IgD-negative memory B cell (primary cell): Measurements from ENCODE around the gene TBC1D10B. TPM values are rescaled to one million over a fixed set of nuclear protein-coding genes. Genes with fewer than 3 reads are reported as not detected.

Experiments
- H3K27ac Mint-ChIP-seq, 3 donors: one replicate each; pipeline ENCODE4 v1.8.0; 2020 to 2022; ENCODE audit warnings: mild to moderate bottlenecking in 3 of 3, mixed read lengths in 3 of 3, moderate library complexity in 1 of 3
- H3K27me3 Mint-ChIP-seq: one replicate; pipeline ENCODE4 v1.8.0; 2021; ENCODE audit warnings: mixed read lengths
- H3K36me3 Mint-ChIP-seq: one replicate; pipeline ENCODE4 v1.8.0; 2020; ENCODE audit warnings: mild to moderate bottlenecking, mixed read lengths
- H3K4me1 Mint-ChIP-seq, 3 donors: one replicate each; pipeline ENCODE4 v1.8.0; 2020 to 2022; ENCODE audit warnings: mixed read lengths in 3 of 3, mild to moderate bottlenecking in 1 of 3
- H3K4me3 Mint-ChIP-seq, 4 donors: one replicate each; pipeline ENCODE4 v1.8.0; 2020 to 2022; ENCODE audit warnings: mild to moderate bottlenecking in 4 of 4, mixed read lengths in 4 of 4, moderate library complexity in 3 of 4
- H3K9me3 Mint-ChIP-seq, 3 donors: one replicate each; pipeline ENCODE4 v1.8.0; 2020 to 2021; ENCODE audit warnings: mixed read lengths in 3 of 3, mild to moderate bottlenecking in 1 of 3
- polyA plus RNA-seq: library from polyadenylated mRNA; unstranded; fragments of 300-500 nt; fragmentation: Illumina TruSeq; gene quantifications from one replicate; pipeline ENCODE4 v1.2.3, GENCODE V29; 2021

Gene TBC1D10B, protein sequence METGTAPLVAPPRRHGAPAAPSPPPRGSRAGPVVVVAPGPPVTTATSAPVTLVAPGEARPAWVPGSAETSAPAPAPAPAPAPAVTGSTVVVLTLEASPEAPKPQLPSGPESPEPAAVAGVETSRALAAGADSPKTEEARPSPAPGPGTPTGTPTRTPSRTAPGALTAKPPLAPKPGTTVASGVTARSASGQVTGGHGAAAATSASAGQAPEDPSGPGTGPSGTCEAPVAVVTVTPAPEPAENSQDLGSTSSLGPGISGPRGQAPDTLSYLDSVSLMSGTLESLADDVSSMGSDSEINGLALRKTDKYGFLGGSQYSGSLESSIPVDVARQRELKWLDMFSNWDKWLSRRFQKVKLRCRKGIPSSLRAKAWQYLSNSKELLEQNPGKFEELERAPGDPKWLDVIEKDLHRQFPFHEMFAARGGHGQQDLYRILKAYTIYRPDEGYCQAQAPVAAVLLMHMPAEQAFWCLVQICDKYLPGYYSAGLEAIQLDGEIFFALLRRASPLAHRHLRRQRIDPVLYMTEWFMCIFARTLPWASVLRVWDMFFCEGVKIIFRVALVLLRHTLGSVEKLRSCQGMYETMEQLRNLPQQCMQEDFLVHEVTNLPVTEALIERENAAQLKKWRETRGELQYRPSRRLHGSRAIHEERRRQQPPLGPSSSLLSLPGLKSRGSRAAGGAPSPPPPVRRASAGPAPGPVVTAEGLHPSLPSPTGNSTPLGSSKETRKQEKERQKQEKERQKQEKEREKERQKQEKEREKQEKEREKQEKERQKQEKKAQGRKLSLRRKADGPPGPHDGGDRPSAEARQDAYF
- polyA plus RNA-seq: 11.3 TPM

DNA sequence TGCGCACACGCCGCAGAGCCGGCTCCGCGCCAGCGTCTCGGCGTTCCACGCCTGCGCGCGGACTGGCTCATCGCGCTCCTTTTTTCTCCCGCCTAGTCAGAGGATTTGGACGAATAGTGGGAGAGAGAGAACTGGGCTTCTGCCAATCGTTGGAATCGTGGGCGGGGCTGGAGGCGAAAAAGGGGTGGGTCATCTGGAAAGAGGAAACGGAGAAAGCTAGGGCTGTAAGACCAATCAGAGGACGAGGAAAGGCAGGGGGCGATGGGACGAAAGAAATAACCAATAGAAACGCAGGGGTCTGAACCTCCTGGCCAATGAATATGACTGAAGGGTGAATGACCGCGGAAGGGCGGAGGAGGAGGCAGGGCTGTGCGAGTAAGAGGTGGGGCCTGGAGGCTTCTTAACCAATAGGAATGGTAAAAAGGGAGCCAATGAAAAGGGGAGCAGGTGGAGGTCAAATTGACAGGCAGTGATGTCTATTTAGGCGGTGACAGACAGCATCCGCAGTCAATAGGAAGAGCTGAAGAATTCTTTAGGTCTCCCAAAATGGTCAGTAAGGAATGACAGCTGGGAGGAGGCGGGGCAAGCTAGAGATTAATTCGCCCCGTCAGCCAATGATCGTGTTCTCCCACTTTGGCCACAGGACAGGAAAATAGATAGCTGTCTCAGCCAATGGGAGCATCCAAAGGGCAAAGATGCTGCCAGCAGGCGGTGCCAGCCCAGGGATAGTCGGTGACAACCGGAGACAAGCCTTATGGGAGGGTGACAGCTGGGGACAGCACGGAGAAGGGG, at the start of gene TBC1D10B:
TBC1D10B (minus strand) TSS at position 39 of the 792 bp plus-strand sequence. CDS start 311 bp downstream, outside the sequence.
- H3K27me3 Mint-ChIP-seq: no peaks in the 10 kb centered on the region
- peak within 1 kb of the TSS; percentile 57 to 96 (median 78) for H3K27ac Mint-ChIP-seq
- H3K4me3 Mint-ChIP-seq: peak within 1 kb of the TSS; percentile 83 to 95 (median 88)
- no peaks in the 10 kb centered on the region for H3K9me3 Mint-ChIP-seq
- H3K4me1 Mint-ChIP-seq: peaks cover 12 to 41% (median 38%) of the 10 kb centered on the region in 3 donors
- peaks cover 1% of the 10 kb centered on the region for H3K36me3 Mint-ChIP-seq

DNA sequence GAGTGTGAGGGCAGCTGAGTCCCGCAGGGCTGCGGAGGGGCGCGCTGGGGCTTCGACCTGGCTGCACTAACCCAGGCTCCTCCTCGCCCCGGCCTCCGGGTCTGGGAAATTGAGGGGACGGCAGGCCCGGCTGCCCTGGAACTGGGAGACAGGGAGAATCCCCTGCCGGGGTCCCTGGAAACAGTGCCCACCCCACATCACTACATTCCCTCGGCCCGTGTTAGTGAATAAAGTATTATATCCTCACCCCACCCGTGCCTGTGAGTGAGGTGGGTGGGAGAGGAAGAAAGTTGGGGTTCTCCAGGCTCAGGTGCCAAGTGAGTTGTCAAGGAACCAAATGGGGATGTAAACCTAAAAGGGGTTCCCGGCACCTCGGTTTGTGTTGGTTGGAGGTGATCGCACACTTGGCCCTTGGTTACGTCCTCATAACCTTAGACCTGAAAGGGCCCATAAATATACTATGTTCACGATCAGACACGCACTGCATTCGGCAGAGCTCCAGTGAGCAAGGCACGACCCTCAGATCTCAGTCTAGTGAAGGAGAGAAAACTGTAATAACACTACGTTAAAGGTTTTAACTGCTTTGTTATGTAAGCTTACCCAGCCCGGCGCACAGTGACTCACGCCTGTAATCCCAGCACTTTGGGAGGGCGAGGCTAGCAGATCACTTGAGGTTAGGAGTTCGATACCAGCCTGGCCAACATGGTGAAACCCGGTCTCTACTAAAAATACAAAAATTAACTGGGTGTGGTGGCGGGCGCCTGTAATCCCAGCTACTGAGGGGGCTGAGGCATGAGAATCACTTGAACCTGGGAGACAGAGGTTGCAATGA, 48.3 kb upstream of the TBC1D10B start:
- peaks cover 6% of the 10 kb centered on the region for H3K36me3 Mint-ChIP-seq
- no peaks in the 10 kb centered on the region for H3K9me3 Mint-ChIP-seq
- peaks cover 7 to 11% (median 10%) of the 10 kb centered on the region in 3 donors for H3K4me1 Mint-ChIP-seq
- H3K4me3 Mint-ChIP-seq: peak overlapping the region; percentile 74 to 87 (median 78)
- peak overlapping the region; percentile 80 to 92 (median 82) for H3K27ac Mint-ChIP-seq
- H3K27me3 Mint-ChIP-seq: no peaks in the 10 kb centered on the region

- Mint-ChIP-seq H3K4me3 (peak overlapping the region; percentile 74 to 87 (median 80)), H3K27me3 (no peaks in the 10 kb centered on the region), H3K27ac (peak overlapping the region in 2 of 3 donors; percentile 86 to 92), H3K36me3 (peaks cover 6% of the 10 kb centered on the region), H3K9me3 (no peaks in the 10 kb centered on the region), H3K4me1 (peaks cover 7 to 11% (median 10%) of the 10 kb centered on the region in 3 donors)
Observed at GRCh38 chr16:30417529-30418349, 47.4 kb upstream of the TBC1D10B start.

DNA sequence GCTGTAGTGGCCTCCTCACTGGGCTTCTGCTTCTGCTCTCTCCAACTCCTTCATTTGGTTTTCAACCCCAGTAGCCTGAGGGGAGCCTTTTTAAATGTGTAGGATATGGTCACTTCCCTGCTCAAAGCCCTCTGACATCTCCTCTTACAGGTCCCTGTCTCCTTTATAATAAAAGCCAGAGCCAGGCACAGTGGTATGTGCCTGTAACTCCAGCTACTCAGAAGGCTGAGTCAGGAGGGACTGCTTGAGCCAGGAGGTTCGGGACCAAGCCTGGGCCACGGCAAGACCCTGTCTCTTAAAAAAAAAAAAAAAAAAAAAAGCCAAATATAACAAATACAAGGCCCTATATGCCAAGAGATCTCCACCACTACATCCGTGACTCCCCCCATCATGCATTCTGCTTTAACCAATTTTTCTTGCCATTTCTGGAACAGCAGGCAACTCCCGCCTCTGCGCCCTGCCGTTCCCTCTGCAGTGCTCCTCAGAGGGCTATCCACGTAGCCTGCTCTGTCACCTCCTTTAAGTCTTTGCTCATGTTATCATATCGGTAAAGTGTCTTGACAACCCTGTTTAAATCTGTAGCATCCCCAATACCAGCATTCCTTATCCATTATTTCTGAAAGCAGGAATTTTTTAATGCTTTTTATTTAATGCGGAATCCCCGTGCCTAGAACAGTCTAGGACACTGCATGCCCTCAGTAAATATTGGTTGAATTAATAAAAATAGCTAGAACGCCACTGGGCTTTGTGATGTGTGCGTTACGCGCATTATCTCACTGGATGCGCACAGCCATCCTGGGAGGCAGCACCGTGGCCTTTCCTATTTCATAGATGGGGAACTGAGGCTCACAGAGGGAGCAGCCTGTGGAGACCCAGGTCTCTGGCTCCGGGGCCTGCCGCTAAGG, 46.6 kb upstream of the TBC1D10B start:
- Mint-ChIP-seq H3K9me3 (no peaks in the 10 kb centered on the region), H3K27me3 (no peaks in the 10 kb centered on the region), H3K4me1 (peaks cover 7 to 11% (median 10%) of the 10 kb centered on the region in 3 donors), H3K27ac (peak overlapping the region in 2 of 3 donors; percentile 6 to 60), H3K4me3 (peak overlapping the region; percentile 65 to 87 (median 70)), H3K36me3 (peaks cover 6% of the 10 kb centered on the region)

DNA sequence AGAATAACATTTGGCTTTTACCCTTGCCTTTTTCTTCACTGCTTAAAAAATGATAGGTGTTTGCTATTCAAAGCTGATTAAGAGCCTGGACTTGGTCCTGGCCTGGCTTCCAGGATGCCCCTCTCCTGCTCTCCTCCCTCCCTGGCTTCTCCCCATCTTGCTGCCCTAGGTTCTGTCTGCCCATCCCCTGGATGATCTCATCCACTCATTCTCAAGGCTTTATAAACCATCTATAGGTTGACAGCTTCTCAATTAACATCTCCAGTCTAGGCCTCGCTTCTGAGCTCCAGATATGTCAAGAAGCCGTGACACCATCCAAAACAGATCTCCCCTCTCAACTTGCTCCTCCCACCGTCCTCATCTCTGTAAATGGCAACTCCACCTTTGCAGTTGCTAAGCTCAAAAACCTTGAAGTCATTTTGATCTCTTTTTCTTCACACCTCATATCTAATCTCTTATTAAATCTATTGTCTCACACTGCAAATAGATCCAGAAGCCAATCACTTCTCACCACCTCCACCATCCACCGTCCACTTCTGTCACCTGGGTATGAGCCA, 45.8 kb upstream of the TBC1D10B start:
- Mint-ChIP-seq H3K27me3 (no peaks in the 10 kb centered on the region), H3K4me3 (no peak overlapping the region), H3K4me1 (peaks cover 5 to 11% (median 10%) of the 10 kb centered on the region in 3 donors), H3K9me3 (no peaks in the 10 kb centered on the region), H3K36me3 (peaks cover 4% of the 10 kb centered on the region), H3K27ac (peak overlapping the region in 1 of 3 donors; percentile 6)

DNA sequence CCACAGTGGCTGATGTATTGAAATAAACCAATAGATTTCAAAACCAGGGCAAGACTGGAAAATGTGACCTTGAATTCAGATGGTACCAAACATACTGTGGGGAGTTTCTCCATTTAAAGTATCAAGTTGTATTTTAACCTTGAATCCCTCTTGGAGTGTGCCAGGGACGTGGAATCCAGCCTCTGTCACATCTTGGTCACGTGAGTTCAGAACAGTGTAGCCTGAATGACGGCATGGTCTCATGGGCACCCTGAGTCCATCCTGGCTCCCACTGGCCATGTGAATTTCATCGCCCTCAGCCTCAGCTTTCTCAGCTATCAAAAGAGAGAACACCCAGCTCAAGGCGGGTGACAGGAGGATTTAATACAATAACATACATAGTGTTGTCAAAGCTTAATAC, 43.9 kb upstream of the TBC1D10B start:
- H3K27ac Mint-ChIP-seq: no peak overlapping the region
- H3K4me3 Mint-ChIP-seq: peak overlapping the region in 1 of 4 donors; percentile 22

DNA sequence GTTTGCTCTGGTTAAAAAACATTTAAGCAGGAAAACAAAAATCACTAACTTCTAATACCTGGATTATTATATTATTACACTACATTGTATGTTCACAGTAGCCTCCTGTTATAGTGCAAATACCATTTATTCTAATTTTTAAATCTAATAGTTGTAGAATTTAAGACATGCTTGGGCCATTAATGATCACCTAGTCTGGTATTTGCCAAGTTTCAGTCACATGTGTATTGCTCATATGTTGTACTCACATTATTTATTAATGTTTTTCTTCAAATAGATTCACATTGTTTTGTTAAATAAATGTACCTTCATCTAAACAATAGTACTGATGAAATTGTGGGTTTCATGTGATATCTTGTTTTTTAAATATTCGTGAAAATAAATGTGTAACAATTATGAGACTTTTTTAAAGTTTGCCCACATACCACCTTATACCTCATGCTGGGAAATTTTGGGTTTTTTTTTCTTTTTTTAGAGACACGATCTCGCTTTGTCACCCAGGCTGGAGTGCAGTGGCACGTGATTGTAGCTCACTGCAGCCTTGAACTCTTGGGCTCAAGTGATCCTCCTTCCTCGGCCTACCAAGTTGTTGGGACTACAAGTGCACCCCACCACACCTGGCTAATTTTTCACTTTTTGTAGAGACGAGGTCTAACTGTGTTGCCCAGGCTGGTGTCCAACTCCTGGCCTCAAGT, 43.0 kb upstream of the TBC1D10B start:
- Mint-ChIP-seq H3K27ac (no peak overlapping the region), H3K9me3 (no peaks in the 10 kb centered on the region), H3K4me3 (peak overlapping the region in 1 of 4 donors; percentile 22)

More for the DNA sequence above, 43.9 kb upstream of the TBC1D10B start:
- Mint-ChIP-seq H3K9me3 (no peaks in the 10 kb centered on the region), H3K4me1 (peaks cover 9 to 16% (median 11%) of the 10 kb centered on the region in 3 donors), H3K36me3 (peaks cover 2% of the 10 kb centered on the region), H3K27me3 (no peaks in the 10 kb centered on the region)

DNA sequence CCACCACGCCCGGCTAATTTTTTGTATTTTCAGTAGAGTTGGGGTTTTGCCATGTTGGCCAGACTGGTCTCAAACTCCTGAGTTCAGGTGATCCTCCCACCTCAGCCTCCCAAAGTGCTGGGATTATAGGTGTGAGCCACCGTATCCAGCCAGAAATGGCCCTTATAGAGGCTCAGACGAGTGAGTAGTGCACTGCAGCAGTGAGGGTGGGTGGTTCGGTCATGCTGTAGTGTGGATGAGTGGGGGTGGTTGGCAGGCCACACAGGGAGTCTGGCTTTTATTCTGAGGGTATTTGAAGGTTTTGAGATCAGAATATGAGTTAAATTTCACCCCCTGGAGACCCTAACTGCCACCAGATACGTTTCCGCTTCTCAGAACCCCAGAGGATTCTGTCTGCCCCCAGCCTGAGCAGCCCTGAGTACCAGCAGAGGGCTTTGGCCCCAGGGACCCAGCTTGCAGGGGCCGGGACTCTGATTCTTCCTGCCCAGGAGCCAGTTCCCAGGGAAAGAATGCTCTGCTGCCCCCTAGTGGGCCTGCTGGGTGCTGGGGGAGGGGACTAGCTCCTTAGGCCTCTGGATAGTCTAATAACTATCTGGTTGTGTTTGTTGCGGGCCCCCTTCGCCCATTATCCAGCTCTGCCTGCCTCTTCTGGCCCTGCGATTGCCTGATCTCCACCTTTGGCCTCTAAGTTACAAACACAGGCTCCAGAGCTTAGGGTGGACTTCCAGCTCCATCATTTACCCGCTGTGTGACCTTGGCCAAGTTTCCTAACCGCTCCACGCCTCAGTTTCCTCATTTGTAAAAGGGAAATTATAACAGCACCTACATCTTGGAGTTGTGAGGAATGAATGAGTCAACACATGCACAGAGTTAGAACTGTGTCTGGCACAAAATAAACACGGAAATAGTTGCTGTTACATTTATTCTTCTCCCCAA, 39.1 kb upstream of the TBC1D10B start:
- Mint-ChIP-seq H3K4me3 (peak overlapping the region; percentile 9 to 87 (median 53)), H3K36me3 (peaks cover 6% of the 10 kb centered on the region), H3K27ac (peak overlapping the region; percentile 31 to 91 (median 81)), H3K9me3 (no peaks in the 10 kb centered on the region), H3K4me1 (peaks cover 12 to 16% (median 13%) of the 10 kb centered on the region in 3 donors), H3K27me3 (no peaks in the 10 kb centered on the region)

More for the DNA sequence above, 43.0 kb upstream of the TBC1D10B start:
- H3K36me3 Mint-ChIP-seq: peaks cover 2% of the 10 kb centered on the region
- H3K4me1 Mint-ChIP-seq: peaks cover 14 to 18% (median 15%) of the 10 kb centered on the region in 3 donors
- no peaks in the 10 kb centered on the region for H3K27me3 Mint-ChIP-seq

- Mint-ChIP-seq H3K27ac (peak overlapping the region; percentile 59 to 81 (median 71)), H3K27me3 (peaks cover 2% of the 10 kb centered on the region), H3K4me1 (peaks cover 12 to 17% (median 16%) of the 10 kb centered on the region in 3 donors), H3K9me3 (no peaks in the 10 kb centered on the region), H3K4me3 (peak overlapping the region; percentile 87 to 97 (median 91)), H3K36me3 (peaks cover 3% of the 10 kb centered on the region)
Observed at GRCh38 chr16:30407804-30408534, 37.7 kb upstream of the TBC1D10B start.

GRCh38 chr16:30407102-30407803, 37.0 kb upstream of the TBC1D10B start, which contains the start of gene ZNF771:
Gene ZNF771, plus strand, starts transcription at chr16:30407606. Its CDS starts 448 bp downstream, at chr16:30408054.
- H3K9me3 Mint-ChIP-seq: no peaks in the 10 kb centered on the region
- H3K4me1 Mint-ChIP-seq: peaks cover 12 to 17% (median 16%) of the 10 kb centered on the region in 3 donors
- H3K27me3 Mint-ChIP-seq: peaks cover 2% of the 10 kb centered on the region
- peaks cover 6% of the 10 kb centered on the region for H3K36me3 Mint-ChIP-seq
- H3K4me3 Mint-ChIP-seq: peak within 1 kb of the TSS; percentile 87 to 97 (median 93)
- H3K27ac Mint-ChIP-seq: peak within 1 kb of the TSS; percentile 59 to 81 (median 71)
